ENCODE results near the gene PADI2.

Gene PADI2

DNA sequence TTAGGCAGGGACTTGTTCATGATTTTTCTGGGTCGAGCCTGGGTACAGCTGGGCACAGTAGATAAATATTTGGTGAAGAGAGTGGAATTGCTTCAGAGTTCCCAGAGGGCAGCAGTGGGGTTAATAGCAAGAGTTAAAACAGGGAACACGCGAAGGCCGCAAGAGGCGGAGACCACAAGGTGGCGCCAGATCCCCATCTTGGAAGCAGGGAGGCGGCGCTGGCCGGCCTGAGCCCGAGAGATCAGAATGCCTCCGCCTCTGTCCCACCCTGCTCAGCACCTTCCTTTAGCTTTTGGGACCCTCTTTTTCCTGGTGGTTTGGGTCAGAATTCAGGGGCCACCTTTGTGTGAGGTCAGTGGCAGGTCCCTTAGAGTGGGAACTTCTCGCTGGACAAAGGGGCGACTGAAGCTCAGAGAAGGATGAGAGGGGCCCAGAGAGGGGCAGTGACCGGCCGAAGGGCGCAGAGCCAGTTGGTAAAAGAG, 6.5 kb upstream of the PADI2 start:
- POLR2A ChIA-PET = interaction anchor here (1.2 to 2.1 kb wide), 2 partner anchors 109 to 114 kb away, joined by 3 to 4 read pairs; no protein-coding TSS in a partner anchor
- TF ChIP-seq ZNF384 (IDR thresholded peaks at IDR 0.05) = no peak
- TF ChIP-seq LEF1 (IDR thresholded peaks at IDR 0.05; ENCODE audit: borderline replicate concordance) = no peak
- TF ChIP-seq SP1 (IDR thresholded peaks at IDR 0.05) = no peak
- no peak for TF ChIP-seq FOXM1 (IDR thresholded peaks at IDR 0.05; ENCODE audit: borderline replicate concordance)
- TF ChIP-seq ARNT (IDR thresholded peaks at IDR 0.05) = no peak
- TF ChIP-seq HDGF (IDR thresholded peaks at IDR 0.05; ENCODE audit: borderline replicate concordance) = no peak
- no peak for TF ChIP-seq CTBP1 (IDR thresholded peaks at IDR 0.05; ENCODE audit: borderline replicate concordance)
- TF ChIP-seq SUZ12 (IDR thresholded peaks at IDR 0.05) = no peak
- TF ChIP-seq L3MBTL2 (conservative IDR thresholded peaks at IDR 0.05) = no peak
- CTCF ChIA-PET = interaction anchor here (0.6 to 3.0 kb wide), 7 partner anchors 55 to 739 kb away, joined by 3 to 31 read pairs (median 3); no protein-coding TSS in a partner anchor
- DNase-seq (ENCODE audit: extremely low spot score) = peak; percentile 90

DNA sequence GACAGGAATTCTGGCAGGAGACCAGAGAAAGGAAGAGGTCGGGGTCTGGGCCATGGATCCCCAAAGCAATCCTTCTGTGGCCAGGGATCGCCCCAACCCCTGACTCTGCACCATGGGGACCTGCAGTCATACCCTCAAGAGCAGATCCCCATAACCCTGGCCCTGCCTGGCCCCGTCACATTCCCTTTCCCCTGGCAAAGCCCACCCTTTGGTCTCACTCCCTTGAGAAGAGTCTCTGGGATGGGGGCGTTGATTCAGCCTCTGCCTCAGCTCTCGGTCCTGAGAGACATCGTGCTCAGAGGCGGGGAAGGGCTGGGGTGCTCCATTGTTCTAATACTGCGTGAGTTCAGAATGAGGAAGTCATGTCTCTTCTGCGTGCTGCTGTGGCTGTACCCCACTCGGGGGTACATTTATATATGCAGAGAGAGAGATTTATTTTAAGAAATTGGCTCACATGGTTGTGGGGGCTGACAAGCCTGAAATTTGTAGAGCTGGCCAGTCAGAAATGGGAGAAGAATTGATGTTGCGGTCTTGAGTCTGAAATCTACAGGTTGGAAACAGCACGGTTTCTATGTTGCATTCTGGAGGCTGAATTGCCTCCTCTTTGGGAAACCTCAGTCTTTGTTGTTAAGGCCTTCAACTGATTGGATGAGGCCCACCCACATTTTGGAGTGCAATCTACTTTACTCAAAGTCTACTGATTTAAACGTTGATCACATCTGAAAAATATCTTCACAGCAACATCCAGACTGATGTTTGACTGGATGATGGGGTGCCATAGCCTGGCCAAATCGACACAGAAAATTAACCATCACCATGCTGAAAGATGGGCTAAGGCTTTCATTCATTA, 4.2 kb upstream of the PADI2 start:
- ChIA-PET CTCF (interaction anchor here (0.6 to 3.0 kb wide), 3 partner anchors 10 to 113 kb away, joined by 3 to 31 read pairs (median 6); no protein-coding TSS in a partner anchor), POLR2A (interaction anchor here (1.4 to 1.5 kb wide), 2 partner anchors 109 to 112 kb away, joined by 4 to 5 read pairs; no protein-coding TSS in a partner anchor)

DNA sequence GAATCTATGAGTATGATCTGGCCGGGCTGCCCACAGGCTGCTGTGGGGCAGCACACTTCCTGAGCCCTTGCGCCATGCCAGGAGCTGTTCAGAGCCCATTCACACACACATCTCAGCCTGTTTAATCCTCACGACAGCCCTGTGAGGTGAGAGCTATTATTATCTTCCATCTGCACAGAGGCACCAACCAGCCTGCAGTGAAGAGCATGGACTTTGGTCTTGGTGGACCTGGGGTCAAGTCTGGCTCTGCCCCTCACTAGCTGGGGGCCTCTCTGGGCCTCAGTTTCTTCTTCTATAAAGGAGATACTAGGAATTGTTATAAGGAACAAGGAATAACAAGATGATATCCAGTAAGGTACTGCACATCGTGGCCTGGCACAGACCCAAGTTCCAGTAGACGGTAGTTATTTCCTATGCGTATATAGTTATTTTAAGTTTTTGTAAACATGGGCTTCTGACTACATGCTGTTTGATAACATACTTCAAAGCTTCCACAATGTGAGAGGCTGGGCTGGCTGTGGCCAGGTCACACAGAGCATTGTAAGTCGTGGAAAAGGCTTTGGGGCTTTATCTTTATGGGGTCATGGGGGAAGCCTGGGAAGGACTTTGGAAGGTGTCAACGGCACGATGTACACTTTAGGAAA, 3.4 kb upstream of the PADI2 start:
- ChIA-PET POLR2A (interaction anchor here (0.9 to 1.5 kb wide), 3 partner anchors 110 to 114 kb away, joined by 3 to 5 read pairs (median 4); no protein-coding TSS in a partner anchor), CTCF (interaction anchor here (0.5 to 2.0 kb wide), 2 partner anchors 56 to 114 kb away, joined by 5 to 6 read pairs; no protein-coding TSS in a partner anchor)
- DNase-seq (ENCODE audit: extremely low spot score) = no peak
- TF ChIP-seq TARDBP (IDR thresholded peaks at IDR 0.05) (no peak), BHLHE40 (IDR thresholded peaks at IDR 0.05; ENCODE audit: borderline replicate concordance) (no peak), FOXK2 (IDR thresholded peaks at IDR 0.05) (no peak), LEF1 (IDR thresholded peaks at IDR 0.05; ENCODE audit: borderline replicate concordance) (no peak), ELF4 (IDR thresholded peaks at IDR 0.05) (no peak), NFRKB (IDR thresholded peaks at IDR 0.05) (no peak), CTBP1 (IDR thresholded peaks at IDR 0.05; ENCODE audit: borderline replicate concordance) (no peak)

More for the DNA sequence above, 4.2 kb upstream of the PADI2 start:
- TF ChIP-seq BHLHE40 (IDR thresholded peaks at IDR 0.05; ENCODE audit: borderline replicate concordance) = no peak
- no peak for TF ChIP-seq HDGF (IDR thresholded peaks at IDR 0.05; ENCODE audit: borderline replicate concordance)
- no peak for TF ChIP-seq TARDBP (IDR thresholded peaks at IDR 0.05)
- no peak for TF ChIP-seq FOXA1 (IDR thresholded peaks at IDR 0.05)
- no peak for TF ChIP-seq ELF4 (IDR thresholded peaks at IDR 0.05)
- TF ChIP-seq, protein P1, sequence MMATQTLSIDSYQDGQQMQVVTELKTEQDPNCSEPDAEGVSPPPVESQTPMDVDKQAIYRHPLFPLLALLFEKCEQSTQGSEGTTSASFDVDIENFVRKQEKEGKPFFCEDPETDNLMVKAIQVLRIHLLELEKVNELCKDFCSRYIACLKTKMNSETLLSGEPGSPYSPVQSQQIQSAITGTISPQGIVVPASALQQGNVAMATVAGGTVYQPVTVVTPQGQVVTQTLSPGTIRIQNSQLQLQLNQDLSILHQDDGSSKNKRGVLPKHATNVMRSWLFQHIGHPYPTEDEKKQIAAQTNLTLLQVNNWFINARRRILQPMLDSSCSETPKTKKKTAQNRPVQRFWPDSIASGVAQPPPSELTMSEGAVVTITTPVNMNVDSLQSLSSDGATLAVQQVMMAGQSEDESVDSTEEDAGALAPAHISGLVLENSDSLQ (IDR thresholded peaks at IDR 0.05) = no peak
- TF ChIP-seq SP1 (IDR thresholded peaks at IDR 0.05) = no peak
- no peak for TF ChIP-seq CTBP1 (IDR thresholded peaks at IDR 0.05; ENCODE audit: borderline replicate concordance)
- DNase-seq (ENCODE audit: extremely low spot score) = no peak

DNA sequence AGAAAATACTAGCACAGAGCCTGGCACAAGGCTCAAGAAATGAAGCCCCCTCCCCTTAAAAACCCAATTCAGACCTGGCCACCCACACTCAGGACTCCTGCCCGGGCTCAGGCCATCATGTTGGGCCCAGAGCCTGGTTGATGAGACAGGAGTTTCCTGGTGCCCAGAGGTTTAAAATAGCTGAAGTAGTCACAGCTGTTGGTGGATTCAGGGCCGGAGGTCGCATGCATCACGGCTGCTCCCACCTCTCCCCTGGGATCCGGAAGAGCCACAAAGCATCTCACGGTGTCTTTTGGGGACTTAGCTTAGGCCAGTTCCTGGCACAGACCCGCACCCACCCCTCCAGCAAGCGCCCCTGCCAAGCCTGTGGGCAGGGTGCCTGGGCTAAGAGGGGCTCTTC, 2.6 kb upstream of the PADI2 start:
- CTCF ChIA-PET = interaction anchor here (0.5 to 2.0 kb wide), 5 partner anchors 57 to 211 kb away, joined by 3 to 6 read pairs (median 3); partner anchors contain the start of gene PADI3
- POLR2A ChIA-PET = interaction anchor here (0.9 to 1.4 kb wide), 2 partner anchors 111 to 115 kb away, joined by 3 to 5 read pairs; no protein-coding TSS in a partner anchor
- TF ChIP-seq FOXM1 (IDR thresholded peaks at IDR 0.05; ENCODE audit: borderline replicate concordance) (no peak), SUZ12 (IDR thresholded peaks at IDR 0.05) (no peak), ZNF384 (IDR thresholded peaks at IDR 0.05) (no peak), FOXK2 (IDR thresholded peaks at IDR 0.05) (no peak), CTBP1 (IDR thresholded peaks at IDR 0.05; ENCODE audit: borderline replicate concordance) (no peak), BHLHE40 (IDR thresholded peaks at IDR 0.05; ENCODE audit: borderline replicate concordance) (no peak), SP1 (IDR thresholded peaks at IDR 0.05) (no peak), ARNT (IDR thresholded peaks at IDR 0.05) (no peak), L3MBTL2 (conservative IDR thresholded peaks at IDR 0.05) (no peak), LEF1 (IDR thresholded peaks at IDR 0.05; ENCODE audit: borderline replicate concordance) (no peak), HDGF (IDR thresholded peaks at IDR 0.05; ENCODE audit: borderline replicate concordance) (no peak), FOXA1 (IDR thresholded peaks at IDR 0.05) (no peak), TARDBP (IDR thresholded peaks at IDR 0.05) (no peak), ELF4 (IDR thresholded peaks at IDR 0.05) (no peak), NFRKB (IDR thresholded peaks at IDR 0.05) (no peak)
- TF ChIP-seq, protein P1 (IDR thresholded peaks at IDR 0.05) = no peak
- no peak for DNase-seq (ENCODE audit: extremely low spot score)

DNA sequence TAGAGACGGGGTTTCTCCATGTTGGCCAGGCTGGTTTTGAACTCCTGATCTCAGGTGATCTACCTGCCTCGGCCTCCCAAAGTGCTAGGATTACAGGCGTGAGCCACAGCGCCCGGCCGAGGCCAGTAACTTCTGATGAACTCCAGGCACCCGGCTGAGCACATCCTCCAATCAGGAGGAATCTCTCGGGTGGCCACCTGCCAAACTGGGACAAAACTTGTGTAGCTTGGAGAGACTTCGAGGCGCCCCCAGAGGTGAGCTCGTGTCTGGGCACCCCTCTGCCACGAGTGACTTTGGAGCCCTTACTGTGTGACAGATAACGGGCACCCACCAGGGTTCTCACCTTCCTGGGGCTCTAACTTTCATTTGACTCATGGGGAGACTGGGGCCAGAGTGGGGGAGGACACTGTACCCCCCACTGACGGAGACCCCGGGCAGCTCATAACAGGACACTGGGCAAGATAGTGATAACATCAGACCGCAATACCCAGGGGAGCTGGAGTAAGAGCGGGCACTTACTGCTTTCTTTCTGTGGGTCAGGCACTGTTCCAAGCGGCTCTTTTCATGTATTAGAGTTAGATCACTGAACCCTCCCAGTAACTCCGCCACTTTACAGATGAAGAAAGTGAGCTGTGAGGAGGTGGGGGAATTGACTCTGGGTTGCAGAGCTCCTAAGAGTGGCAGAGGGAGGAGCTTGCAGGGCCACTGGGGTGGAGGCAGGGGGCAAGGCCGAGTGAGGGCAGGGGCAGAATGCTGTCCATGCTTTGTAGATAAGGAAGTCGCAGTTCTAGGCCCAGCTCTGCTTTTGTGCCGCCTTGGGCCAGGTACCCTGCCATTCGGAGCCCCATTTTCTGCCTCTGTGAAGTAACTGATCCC, 1.9 kb upstream of the PADI2 start:
- ChIA-PET POLR2A (no interaction called here), CTCF (interaction anchor here (0.7 to 2.0 kb wide), 4 partner anchors 58 to 212 kb away, joined by 3 to 6 read pairs (median 3); no protein-coding TSS in a partner anchor)
- no peak for DNase-seq (ENCODE audit: extremely low spot score)

More for the DNA sequence above, 1.9 kb upstream of the PADI2 start:
- no peak for TF ChIP-seq ARNT (IDR thresholded peaks at IDR 0.05)
- TF ChIP-seq FOXA1 (IDR thresholded peaks at IDR 0.05) = no peak
- no peak for TF ChIP-seq L3MBTL2 (conservative IDR thresholded peaks at IDR 0.05)
- TF ChIP-seq HDGF (IDR thresholded peaks at IDR 0.05; ENCODE audit: borderline replicate concordance) = no peak
